HepG2 (cell line): ENCODE data around the gene HCFC1R1. TPM values are rescaled to one million over a fixed set of nuclear protein-coding genes. Genes with fewer than 3 reads are reported as not detected.

Experiments used
- ADNP ChIP-seq: sonication (generic); formaldehyde crosslinking; IDR thresholded peaks from 2 replicates; pipeline ENCODE4 v1.4.0; 2020; ENCODE audit warnings: missing genetic modification reagents
- HNRNPL ChIP-seq: fragments of 200-400 bp; formaldehyde crosslinking; IDR thresholded peaks from 2 replicates; pipeline ENCODE4 v1.6.1; 2017; ENCODE audit warnings: mild to moderate bottlenecking, low read depth, low read length
- HOXA3 ChIP-seq: sonication (generic); formaldehyde crosslinking; IDR thresholded peaks from 2 replicates; pipeline ENCODE4 v1.5.0; 2020; ENCODE audit warnings: missing genetic modification reagents
- MYPOP ChIP-seq: sonication (generic); formaldehyde crosslinking; IDR thresholded peaks from 2 replicates; pipeline ENCODE4 v1.8.1; 2023; ENCODE audit warnings: mild to moderate bottlenecking, moderate library complexity, missing genetic modification reagents
- NR2F6 ChIP-seq, 2 experiments: IDR thresholded peaks; 2 replicates each; pipeline ENCODE4 v1.6.1; 2016; ENCODE audit warnings: antibody characterized with exemption in 1 of 2, mild to moderate bottlenecking in 1 of 2
- SKI ChIP-seq: fragments of 450-650 bp; IDR thresholded peaks from one replicate; pipeline ENCODE4 v1.6.1; 2018; ENCODE audit warnings: mild to moderate bottlenecking; ENCODE audit not compliant: partially characterized antibody
- TERF1 ChIP-seq: sonication (generic); formaldehyde crosslinking; IDR thresholded peaks from 2 replicates; pipeline ENCODE4 v1.8.0; 2022; ENCODE audit warnings: mild to moderate bottlenecking, missing genetic modification reagents, moderate library complexity
- USF2 ChIP-seq, 2 experiments: sonication (generic) in 1 of 2; formaldehyde crosslinking in 1 of 2; IDR thresholded peaks; 2 replicates each; pipeline versions ENCODE4 v1.5.1 to v1.6.1; 2011 to 2020; ENCODE audit warnings: borderline replicate concordance in 1 of 2, low read depth in 1 of 2, low read length in 1 of 2, mild to moderate bottlenecking in 1 of 2, missing genetic modification reagents in 1 of 2, moderate library complexity in 1 of 2
- ZBTB14 ChIP-seq: sonication (generic); formaldehyde crosslinking; IDR thresholded peaks from 2 replicates; pipeline ENCODE4 v1.4.0; 2020; ENCODE audit warnings: missing genetic modification reagents
- ZBTB39 ChIP-seq: sonication (generic); formaldehyde crosslinking; IDR thresholded peaks from 2 replicates; pipeline ENCODE4 v1.5.0; 2020; ENCODE audit warnings: missing genetic modification reagents
- ZNF317 ChIP-seq: sonication (generic); formaldehyde crosslinking; IDR thresholded peaks from 2 replicates; pipeline ENCODE4 v1.5.0; 2020; ENCODE audit warnings: mild to moderate bottlenecking, missing genetic modification reagents
- ZNF337 ChIP-seq: sonication (generic); formaldehyde crosslinking; IDR thresholded peaks from 2 replicates; pipeline ENCODE4 v1.5.1; 2020; ENCODE audit warnings: missing genetic modification reagents, low read depth, mild to moderate bottlenecking, borderline replicate concordance
- ZNF441 ChIP-seq: sonication (generic); formaldehyde crosslinking; IDR thresholded peaks from 2 replicates; pipeline ENCODE4 v1.7.0; 2021; ENCODE audit warnings: missing genetic modification reagents, borderline replicate concordance
- ZNF564 ChIP-seq: sonication (generic); formaldehyde crosslinking; IDR thresholded peaks from 2 replicates; pipeline ENCODE4 v1.8.1; 2023; ENCODE audit warnings: mild to moderate bottlenecking, missing genetic modification reagents
- ZNF616 ChIP-seq: sonication (generic); formaldehyde crosslinking; IDR thresholded peaks from 2 replicates; pipeline ENCODE4 v1.5.0; 2020; ENCODE audit warnings: low read depth, mild to moderate bottlenecking, missing genetic modification reagents
- ZNF629 ChIP-seq: sonication (generic); formaldehyde crosslinking; conservative IDR thresholded peaks from 2 replicates; pipeline ENCODE4 v1.5.0; 2020; ENCODE audit warnings: missing genetic modification reagents
- ZNF768 ChIP-seq: sonication (generic); formaldehyde crosslinking; IDR thresholded peaks from 2 replicates; pipeline ENCODE4 v1.4.0; 2020; ENCODE audit warnings: missing genetic modification reagents
- ZSCAN30 ChIP-seq: sonication (generic); formaldehyde crosslinking; IDR thresholded peaks from 2 replicates; pipeline ENCODE4 v1.5.0; 2020; ENCODE audit warnings: mild to moderate bottlenecking, missing genetic modification reagents
- ZSCAN9 ChIP-seq: IDR thresholded peaks from 2 replicates; pipeline ENCODE4 v1.6.1; 2016; ENCODE audit warnings: borderline replicate concordance
- polyA plus RNA-seq, 8 experiments: library from polyadenylated mRNA; depleted of rRNA in 3 of 8; stranded (reverse) in 7 of 8; unstranded in 1 of 8; fragments of >200 nt; fragmentation: Illumina TruSeq in 4 of 8; extraction: Trizol in 4 of 8; gene quantifications; 2 replicates each; pipeline versions ENCODE4 v1.2.1 to v1.2.3, GENCODE V29; 2011 to 2016; ENCODE audit warnings: low read depth in 4 of 8, missing spikeins in 1 of 8, mixed read lengths in 1 of 8; ENCODE audit not compliant: insufficient read depth in 1 of 8
- total RNA-seq, 5 experiments: library from RNA; depleted of rRNA; stranded (reverse); fragments of >200 nt; fragmentation: Illumina TruSeq; extraction: Trizol; gene quantifications; 2 replicates each; pipeline ENCODE4 v1.2.3, GENCODE V29; 2016; ENCODE audit warnings: low read depth in 1 of 5

The HCFC1R1 gene
- total and polyA plus RNA-seq, 2 of the 13 experiments (the other 11 are each of a cell fraction or from before 2014, with no cell fraction given) = 13.8 to 16.1 TPM

- TF ChIP-seq MYPOP (CRISPR knock-in tag) (no peak), ZSCAN30 (CRISPR knock-in tag) (no peak), ZBTB14 (no peak), ZNF564 (CRISPR knock-in tag) (no peak), ZNF629 (no peak), ZNF616 (peak; percentile 5; the same call in 1 of the 2 replicates), ZNF317 (CRISPR knock-in tag) (0 out of 2 replicates have a peak, but pooled peaks have one; percentile 3), ZNF768 (CRISPR knock-in tag) (0 out of 2 replicates have a peak, but pooled peaks have one; percentile 12), HOXA3 (CRISPR knock-in tag) (peak; percentile 27; the same call in 1 of the 2 replicates), SKI (no peak), ZSCAN9 (CRISPR knock-in tag) (no peak), HNRNPL (no peak), ZNF337 (CRISPR knock-in tag) (no peak), USF2 (IDR thresholded peaks at IDR 0.05; ENCODE audit: low read depth, low read length) (no peak), USF2 (CRISPR knock-in tag; IDR thresholded peaks at IDR 0.05; ENCODE audit: borderline replicate concordance) (no peak), ADNP (no peak), NR2F6 (IDR thresholded peaks at IDR 0.05) (no peak), NR2F6 (CRISPR knock-in tag; IDR thresholded peaks at IDR 0.05) (no peak), TERF1 (CRISPR knock-in tag) (0 out of 2 replicates have a peak, but pooled peaks have one; percentile 20), ZNF441 (CRISPR knock-in tag) (peak; percentile 25; the same call in 1 of the 2 replicates), ZBTB39 (CRISPR knock-in tag) (0 out of 2 replicates have a peak, but pooled peaks have one; percentile 0)
Measured at GRCh38 chr16:3065742-3066439, 42.1 kb upstream of the HCFC1R1 start (continued).
